Vein endothelial cell (primary cell): Measurements from ENCODE around the gene CDC42BPG. TPM values are rescaled to one million over a fixed set of nuclear protein-coding genes. Genes with fewer than 3 reads are reported as not detected.

ENCODE experiments used
- total RNA-seq: library from RNA; depleted of rRNA; stranded (reverse); fragments of >200 nt; gene quantifications from 2 replicates; pipeline ENCODE4 v1.2.3, GENCODE V29; 2012

The CDC42BPG gene
- total RNA-seq, result 0.33 and 0.38 TPM in 2 replicates

GRCh38 chr11:64844330-64845128 is at the start of gene CDC42BPG:
CDC42BPG (minus strand) TSS chr11:64844653; CDS start chr11:64844569, 84 bp downstream.

GRCh38 chr11:64878494-64879243 is 34.2 kb upstream of the CDC42BPG start, which contains the start of gene EHD1:
EHD1 (minus strand) TSS chr11:64878621; CDS start chr11:64878464, 157 bp downstream.

GRCh38 chr11:64810271-64810890 is 34.1 kb downstream of the CDC42BPG start, which contains the start of gene MEN1:
MEN1 (minus strand) TSS chr11:64810551; CDS start chr11:64810109, 442 bp downstream.

GRCh38 chr11:64803158-64803845 is 41.2 kb downstream of the CDC42BPG start, which contains the start of gene MAP4K2:
MAP4K2 (minus strand) TSS chr11:64803214; CDS start chr11:64803149, 65 bp downstream.

GRCh38 chr11:64778473-64779298 is 65.8 kb downstream of the CDC42BPG start, which contains the start of gene SF1:
SF1 (minus strand) TSS chr11:64778542; CDS start chr11:64778392, 150 bp downstream.

Other genes with a start within 250 kb of the CDC42BPG start
- not detected in 2 replicates for gene NRXN2, start 121.5 kb downstream of the CDC42BPG start, total RNA-seq
- gene RASGRP2, start 100.5 kb downstream of the CDC42BPG start, total RNA-seq, result 0.98 and 1.1 TPM in 2 replicates
- 0.19 and 0.33 TPM in 2 replicates for gene PYGM, start 84.7 kb downstream of the CDC42BPG start, total RNA-seq
- gene SF1, start 66.1 kb downstream of the CDC42BPG start, total RNA-seq, result 143 and 146 TPM in 2 replicates
- gene MAP4K2, start 41.4 kb downstream of the CDC42BPG start, total RNA-seq, result 43.7 and 66.3 TPM in 2 replicates
- 21.7 and 26.5 TPM in 2 replicates for gene MEN1, start 34.1 kb downstream of the CDC42BPG start, total RNA-seq
- gene EHD1, start 34.0 kb upstream of the CDC42BPG start, total RNA-seq, result 97.7 and 129 TPM in 2 replicates
- 19.1 and 19.3 TPM in 2 replicates for gene ATG2A, start 72.6 kb upstream of the CDC42BPG start, total RNA-seq
- gene PPP2R5B, start 80.0 kb upstream of the CDC42BPG start, total RNA-seq, result 10.8 and 12.4 TPM in 2 replicates
- not detected in 2 replicates for gene GPHA2, start 91.2 kb upstream of the CDC42BPG start, total RNA-seq
- not detected in 2 replicates for gene MAJIN, start 127.5 kb upstream of the CDC42BPG start, total RNA-seq
- gene BATF2, start 152.3 kb upstream of the CDC42BPG start, total RNA-seq, result 0.38 and 0.98 TPM in 2 replicates
- 97.8 and 115 TPM in 2 replicates for gene ARL2, start 169.5 kb upstream of the CDC42BPG start, total RNA-seq
- 11.4 and 13.7 TPM in 2 replicates for gene SNX15, start 182.8 kb upstream of the CDC42BPG start, total RNA-seq
- 9.3 and 12.4 TPM in 2 replicates for gene SAC3D1, start 196.6 kb upstream of the CDC42BPG start, total RNA-seq
- gene NAALADL1, start 213.9 kb upstream of the CDC42BPG start, total RNA-seq, result 5.5 and 7.2 TPM in 2 replicates
- gene CDCA5, start 239.4 kb upstream of the CDC42BPG start, total RNA-seq, result 9.5 and 15.1 TPM in 2 replicates
- gene ZFPL1, start 239.6 kb upstream of the CDC42BPG start, total RNA-seq, result 39.3 and 45.1 TPM in 2 replicates